H1 (cell line): ENCODE results near the gene TMEM151A. TPM values are rescaled to one million over a fixed set of nuclear protein-coding genes. Genes with fewer than 3 reads are reported as not detected.

Experiments
- CTCF ChIA-PET: fragments of 300-600 bp; sonication (Branson Sonifier 250); formaldehyde crosslinking; loops from one replicate; lab custom pipeline; 2021; ENCODE audit not compliant: partially characterized antibody; lab: Charles Lee
- POLR2A ChIA-PET: fragments of 300-600 bp; sonication (Branson Sonifier 250); formaldehyde crosslinking; loops from one replicate; lab custom pipeline; 2021; ENCODE audit warnings: inconsistent platforms; ENCODE audit not compliant: partially characterized antibody; lab: Charles Lee
- DNase-seq, 2 experiments: peaks; one replicate each; pipeline versions ENCODE4 v3.0.0 to v3.0.0-alpha.2; 2010 to 2022; ENCODE audit warnings: low spot score in 2 of 2, low read depth in 1 of 2, mixed read lengths in 1 of 2
- FAIRE-seq: peaks from 2 replicates; lab custom pipeline; 2011; peaks lifted over from hg19 to GRCh38; lab: Jason Lieb, UNC
- H2AFZ ChIP-seq: 2 replicates; pipeline ENCODE4 v1.8.1; 2012; ENCODE audit warnings: low read length, inconsistent platforms
- H2AK5ac ChIP-seq: 2 replicates; pipeline ENCODE4 v1.6.1; 2013; ENCODE audit warnings: low read depth, low read length
- H2BK120ac ChIP-seq: replicated peaks from 2 replicates; pipeline ENCODE3; 2013; ENCODE audit warnings: low read depth, low read length, inconsistent platforms
- H2BK12ac ChIP-seq: 2 replicates; pipeline ENCODE4 v1.6.1; 2013; ENCODE audit warnings: low read depth, low read length
- H2BK15ac ChIP-seq: 2 replicates; pipeline ENCODE4 v1.6.1; 2013; ENCODE audit warnings: low read length
- H2BK20ac ChIP-seq: 2 replicates; pipeline ENCODE4 v1.6.1; 2013; ENCODE audit warnings: low read length
- H2BK5ac ChIP-seq: 2 replicates; pipeline ENCODE4 v1.6.1; 2013; ENCODE audit warnings: low read depth, low read length
- H3K14ac ChIP-seq: 2 replicates; pipeline ENCODE4 v1.6.1; 2013; ENCODE audit warnings: inconsistent platforms; ENCODE audit not compliant: insufficient read length
- H3K18ac ChIP-seq: 2 replicates; pipeline ENCODE4 v1.6.1; 2013; ENCODE audit warnings: low read length; ENCODE audit errors: extremely low read depth
- H3K23ac ChIP-seq: 2 replicates; pipeline ENCODE4 v1.6.1; 2013; ENCODE audit warnings: inconsistent platforms; ENCODE audit not compliant: insufficient read length
- H3K23me2 ChIP-seq: 2 replicates; pipeline ENCODE4 v1.6.1; 2013; ENCODE audit warnings: low read depth, low read length
- H3K27ac ChIP-seq: 2 replicates; pipeline ENCODE4 v1.6.1; 2011; ENCODE audit warnings: low read depth, low read length, inconsistent platforms
- H3K27me3 ChIP-seq, 4 experiments: replicated peaks in 1 of 4; 1 replicate in 1 of 4; 2 replicates in 3 of 4; pipeline versions ENCODE4 v1.6.1 to v1.8.1; 2011 to 2013; ENCODE audit warnings: low read length in 3 of 4, mild to moderate bottlenecking in 3 of 4, inconsistent platforms in 2 of 4, mixed read lengths in 2 of 4, moderate library complexity in 1 of 4; ENCODE audit not compliant: control insufficient read depth in 3 of 4, insufficient read depth in 3 of 4; ENCODE audit errors: extremely low read depth in 1 of 4
- H3K36me3 ChIP-seq, 4 experiments: 2 replicates each; pipeline versions ENCODE4 v1.6.1 to v1.8.1; 2011 to 2013; ENCODE audit warnings: mild to moderate bottlenecking in 4 of 4, low read length in 3 of 4, moderate library complexity in 2 of 4, control low read depth in 1 of 4, inconsistent platforms in 1 of 4; ENCODE audit not compliant: insufficient read depth in 4 of 4, control insufficient read depth in 2 of 4
- H3K4ac ChIP-seq: replicated peaks from 2 replicates; pipeline ENCODE3; 2013; ENCODE audit warnings: low read length, low read depth, mixed read lengths, inconsistent platforms; ENCODE audit not compliant: insufficient read length
- H3K4me1 ChIP-seq, 4 experiments: replicated peaks in 1 of 4; 1 replicate in 1 of 4; 2 replicates in 3 of 4; pipeline versions ENCODE4 v1.6.1 to v1.8.1; 2011 to 2013; ENCODE audit warnings: low read length in 3 of 4, inconsistent platforms in 2 of 4, mixed read lengths in 1 of 4; ENCODE audit not compliant: insufficient read depth in 4 of 4, control insufficient read depth in 3 of 4
- H3K4me2 ChIP-seq, 2 experiments: 2 replicates each; pipeline versions ENCODE4 v1.6.1 to v1.8.1; 2011 to 2013; ENCODE audit warnings: low read depth in 2 of 2, low read length in 2 of 2, control low read depth in 1 of 2, inconsistent platforms in 1 of 2, mild to moderate bottlenecking in 1 of 2; ENCODE audit not compliant: insufficient read depth in 1 of 2
- H3K4me3 ChIP-seq, 4 experiments: fragments of 200-600, 300-600 bp in 1 of 4; sonication (generic), shearing (Covaris generic), sonication (Bioruptor Twin) in 1 of 4; 2 replicates each; pipeline versions ENCODE4 v1.5.1 to v1.8.1; 2011 to 2016; ENCODE audit warnings: low read length in 4 of 4, low read depth in 3 of 4, control low read depth in 2 of 4, inconsistent platforms in 2 of 4, mild to moderate bottlenecking in 2 of 4, mixed read lengths in 1 of 4, moderate library complexity in 1 of 4; ENCODE audit not compliant: insufficient read depth in 2 of 4; ENCODE audit errors: extremely low read depth in 1 of 4
- H3K56ac ChIP-seq: replicated peaks from 2 replicates; pipeline ENCODE3; 2013; ENCODE audit warnings: low read depth, mild to moderate bottlenecking, mixed read lengths, low read length, inconsistent platforms; ENCODE audit not compliant: insufficient read length
- H3K79me1 ChIP-seq: 2 replicates; pipeline ENCODE4 v1.6.1; 2013; ENCODE audit warnings: low read depth, low read length, control low read depth
- H3K79me2 ChIP-seq, 2 experiments: 2 replicates each; pipeline versions ENCODE4 v1.6.1 to v1.8.1; 2012 to 2013; ENCODE audit warnings: low read length in 2 of 2, mild to moderate bottlenecking in 2 of 2, inconsistent platforms in 1 of 2; ENCODE audit not compliant: insufficient read depth in 2 of 2, control insufficient read depth in 1 of 2
- H3K9ac ChIP-seq, 4 experiments: replicated peaks in 1 of 4; 1 replicate in 1 of 4; 2 replicates in 3 of 4; pipeline versions ENCODE4 v1.6.1 to v1.8.1; 2011 to 2013; ENCODE audit warnings: low read depth in 3 of 4, low read length in 3 of 4, control low read depth in 2 of 4, mild to moderate bottlenecking in 2 of 4, moderate library complexity in 2 of 4, inconsistent platforms in 1 of 4; ENCODE audit errors: extremely low read depth in 1 of 4
- H3K9me3 ChIP-seq, 2 experiments: 2 replicates each; pipeline versions ENCODE4 v1.6.1 to v1.8.1; 2012 to 2013; ENCODE audit warnings: mild to moderate bottlenecking in 2 of 2, moderate library complexity in 2 of 2, control low read depth in 1 of 2, inconsistent platforms in 1 of 2, low read depth in 1 of 2, low read length in 1 of 2, mixed read lengths in 1 of 2; ENCODE audit not compliant: insufficient read depth in 2 of 2
- H4K20me1 ChIP-seq, 2 experiments: replicated peaks in 1 of 2; 2 replicates each; pipeline versions ENCODE3 to v1.8.1; 2011 to 2013; ENCODE audit warnings: inconsistent platforms in 2 of 2, low read length in 2 of 2, mild to moderate bottlenecking in 1 of 2; ENCODE audit not compliant: insufficient read depth in 2 of 2, control insufficient read depth in 1 of 2
- H4K5ac ChIP-seq: 2 replicates; pipeline ENCODE4 v1.6.1; 2013; ENCODE audit warnings: low read length, low read depth, mixed read lengths, inconsistent platforms; ENCODE audit not compliant: insufficient read length
- H4K8ac ChIP-seq: 2 replicates; pipeline ENCODE4 v1.8.0; 2013; ENCODE audit warnings: mild to moderate bottlenecking, moderate library complexity, low read length, inconsistent platforms; ENCODE audit not compliant: insufficient read depth; ENCODE audit errors: extremely low read depth
- H4K91ac ChIP-seq: replicated peaks from 2 replicates; pipeline ENCODE3; 2013; ENCODE audit warnings: low read length, mixed read lengths, inconsistent platforms; ENCODE audit not compliant: insufficient read length
- KDM5A ChIP-seq: fragments of 200-600 bp; IDR thresholded peaks from 2 replicates; pipeline ENCODE4 v1.7.1; 2012; ENCODE audit warnings: mild to moderate bottlenecking, low read length, inconsistent platforms, mixed read lengths
- WGBS, 2 experiments: shearing (Covaris generic) in 1 of 2; methylation state at CpG; one replicate each; pipeline versions ENCODE4 v1.1.6 to v1.1.7; 2013 to 2015; ENCODE audit warnings: low lambda C conversion rate in 2 of 2, mixed read lengths in 2 of 2, inconsistent platforms in 1 of 2, low coverage in 1 of 2, missing lambda C conversion rate in 1 of 2; ENCODE audit not compliant: insufficient replicate concordance in 2 of 2, insufficient coverage in 1 of 2, insufficient read length in 1 of 2; ENCODE audit errors: extremely low coverage in 1 of 2, missing lambda C conversion rate in 1 of 2; 5-methylcytosine and 5-hydroxymethylcytosine counted together
- polyA plus RNA-seq, 7 experiments: library from polyadenylated mRNA; depleted of rRNA in 3 of 7; stranded (reverse) in 5 of 7; unstranded in 2 of 7; fragments of >200 nt in 5 of 7; fragments of 200-250 nt in 2 of 7; gene quantifications; 1 replicate in 5 of 7; 2 replicates in 1 of 7; 4 replicates in 1 of 7; pipeline versions ENCODE4 v1.2.1 to v1.2.3, GENCODE V29; 2011 to 2013; ENCODE audit warnings: missing spikeins in 2 of 7, mixed read lengths in 2 of 7
- total RNA-seq: library from RNA; stranded (reverse); fragmentation: NEBNext Ultra II Directional; extraction: Animal tissue kit (Norgen Biotek cat#: 25700); gene quantifications from 2 replicates; pipeline ENCODE4 v1.2.1, GENCODE V29; 2021

TMEM151A gene
- total and polyA plus RNA-seq, 2 of the 8 experiments (the other 6 are each of a cell fraction or from before 2014, with no cell fraction given): 3.2 TPM

GRCh38 chr11:66275984-66276612, 15.6 kb upstream of the TMEM151A start:
- Histone ChIP-seq H3K27ac (no peak overlapping the region), H3K23ac (no peak overlapping the region), H2BK20ac (no peak overlapping the region), H3K14ac (no peak overlapping the region), H3K36me3 (peaks cover 4 to 32% (median 15%) of the 10 kb centered on the region in 4 experiments), H4K5ac (no peak overlapping the region), H3K4me1 (peaks cover 0 to 12% (median 3%) of the 10 kb centered on the region in 4 experiments; a peak in 5 of 7 replicates), H2BK12ac (no peak overlapping the region), H3K23me2 (peaks cover 4% of the 10 kb centered on the region; the same call in 1 of the 2 replicates), H3K9me3 (no peaks in the 10 kb centered on the region), H3K79me1 (no peaks in the 10 kb centered on the region; the same call in 1 of the 2 replicates), H3K9ac (no peak overlapping the region), H2BK120ac (no peak overlapping the region), H2AFZ (no peak overlapping the region), H2BK15ac (no peak overlapping the region), H3K18ac (no peak overlapping the region), H4K8ac (peak overlapping the region; percentile 35; the same call in 1 of the 2 replicates), H3K56ac (no peak overlapping the region), H3K27me3 (peaks cover 0 to 4% (median under 1%) of the 10 kb centered on the region in 4 experiments; a peak in 2 of 7 replicates), H2AK5ac (no peak overlapping the region), H3K4me2 (no peak overlapping the region), H3K4ac (no peak overlapping the region), H2BK5ac (no peak overlapping the region), H4K91ac (no peak overlapping the region), H3K4me3 (no peak overlapping the region), H4K20me1 (peaks cover 0 to 10% of the 10 kb centered on the region in 2 experiments), H3K79me2 (no peaks in the 10 kb centered on the region)
- ChIA-PET CTCF (no interaction called here), POLR2A (interaction anchor here (1.2 kb wide), 2 partner anchors 10 kb away, joined by 3 read pairs; no protein-coding TSS in a partner anchor)
- no peak for TF ChIP-seq KDM5A
- FAIRE-seq (no peak), DNase-seq (no peak)
- WGBS, 2 experiments: 93% methylated on average over 11 of the region's 14 CpGs; no CpG with 5 or more reads in 1 of the 2 experiments
